GM19193 (cell line): ENCODE results near the gene UFC1.

Experiments
- POLR2A ChIP-seq: IDR thresholded peaks from 4 replicates; pipeline ENCODE4 v1.6.1; 2011; ENCODE audit not compliant: insufficient read depth, insufficient read length; ENCODE audit errors: extremely low read depth

UFC1 gene

DNA sequence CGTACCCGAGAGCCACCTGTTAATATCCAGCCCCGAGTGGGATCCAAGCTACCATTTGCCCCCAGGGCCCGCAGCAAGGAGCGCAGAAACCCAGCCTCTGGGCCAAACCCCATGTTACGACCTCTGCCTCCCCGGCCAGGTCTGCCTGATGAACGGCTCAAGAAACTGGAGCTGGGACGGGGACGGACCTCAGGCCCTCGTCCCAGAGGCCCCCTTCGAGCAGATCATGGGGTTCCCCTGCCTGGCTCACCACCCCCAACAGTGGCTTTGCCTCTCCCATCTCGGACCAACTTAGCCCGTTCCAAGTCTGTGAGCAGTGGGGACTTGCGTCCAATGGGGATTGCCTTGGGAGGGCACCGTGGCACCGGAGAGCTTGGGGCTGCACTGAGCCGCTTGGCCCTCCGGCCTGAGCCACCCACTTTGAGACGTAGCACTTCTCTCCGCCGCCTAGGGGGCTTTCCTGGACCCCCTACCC, 6.9 kb downstream of the UFC1 start:
- no peak for TF ChIP-seq POLR2A

- no peak for TF ChIP-seq POLR2A
These were observed 7.9 kb downstream of the UFC1 start for GRCh38 chr1:161161652-161162051.

- no peak for TF ChIP-seq POLR2A
These were observed 8.3 kb downstream of the UFC1 start for GRCh38 chr1:161162052-161162451.

DNA sequence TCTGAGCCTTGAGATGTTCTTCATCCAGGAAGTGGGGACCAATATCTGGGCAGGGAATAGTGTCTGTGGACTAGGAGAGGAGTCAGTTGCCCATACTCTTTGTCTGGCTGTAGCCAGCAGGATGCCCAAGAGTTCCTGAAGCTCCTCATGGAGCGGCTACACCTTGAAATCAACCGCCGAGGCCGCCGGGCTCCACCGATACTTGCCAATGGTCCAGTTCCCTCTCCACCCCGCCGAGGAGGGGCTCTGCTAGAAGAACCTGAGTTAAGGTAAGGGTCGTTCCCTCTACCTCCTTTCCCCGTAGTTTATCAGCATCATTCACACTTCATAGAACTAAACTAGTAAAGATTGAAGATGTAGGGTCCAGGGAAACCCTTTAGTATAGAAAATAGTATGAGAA, 9.0 kb downstream of the UFC1 start:
- TF ChIP-seq POLR2A: no peak

- no peak for TF ChIP-seq POLR2A
These were observed 10.0 kb downstream of the UFC1 start for GRCh38 chr1:161163793-161164192.

GRCh38 chr1:161164901-161165610, 11.3 kb downstream of the UFC1 start:
- TF ChIP-seq POLR2A: no peak

- TF ChIP-seq POLR2A: peak; percentile 80
These were observed 12.2 kb downstream of the UFC1 start, which contains the start of gene PPOX for GRCh38 chr1:161165742-161166668. Gene PPOX (plus strand): TSS chr1:161166426. CDS start chr1:161166848, 422 bp downstream.

- TF ChIP-seq POLR2A: no peak
These were observed 13.1 kb downstream of the UFC1 start for GRCh38 chr1:161166669-161167548.

DNA sequence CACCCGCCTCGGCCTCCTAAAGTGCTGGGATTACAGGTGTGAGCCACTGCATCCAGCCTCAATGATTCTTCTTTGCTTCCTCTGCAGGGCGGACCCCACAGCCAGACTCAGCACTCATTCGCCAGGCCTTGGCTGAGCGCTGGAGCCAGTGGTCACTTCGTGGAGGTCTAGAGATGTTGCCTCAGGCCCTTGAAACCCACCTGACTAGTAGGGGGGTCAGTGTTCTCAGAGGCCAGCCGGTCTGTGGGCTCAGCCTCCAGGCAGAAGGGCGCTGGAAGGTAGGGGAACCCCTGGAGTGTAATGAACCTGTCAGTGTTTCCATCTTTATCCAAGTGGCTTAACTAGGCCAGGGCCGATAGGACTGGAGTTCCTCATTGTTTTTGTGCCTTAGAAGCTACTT, 15.1 kb downstream of the UFC1 start:
- TF ChIP-seq POLR2A: no peak

DNA sequence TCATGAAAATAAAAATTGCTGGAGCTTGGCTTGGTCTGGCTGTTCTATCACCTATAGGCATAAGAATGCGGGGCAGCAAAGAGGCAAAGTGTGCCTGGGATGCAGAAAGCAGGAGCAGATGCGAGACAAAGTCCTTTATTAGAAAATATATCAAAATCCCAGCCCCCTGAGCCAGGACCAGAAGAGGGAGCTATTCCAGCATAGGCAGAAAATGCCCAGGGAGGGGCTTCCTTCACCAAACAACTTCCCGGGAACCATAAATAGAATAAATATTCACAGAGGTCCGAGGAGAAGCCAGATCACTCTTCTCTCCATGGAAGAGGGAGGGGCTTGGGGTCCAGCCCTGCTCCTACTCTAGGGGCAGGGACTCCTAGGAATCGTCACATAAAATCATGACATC, 17.4 kb downstream of the UFC1 start:
- no peak for TF ChIP-seq POLR2A

- TF ChIP-seq POLR2A: no peak
These were observed 17.9 kb downstream of the UFC1 start for GRCh38 chr1:161171696-161172095.

DNA sequence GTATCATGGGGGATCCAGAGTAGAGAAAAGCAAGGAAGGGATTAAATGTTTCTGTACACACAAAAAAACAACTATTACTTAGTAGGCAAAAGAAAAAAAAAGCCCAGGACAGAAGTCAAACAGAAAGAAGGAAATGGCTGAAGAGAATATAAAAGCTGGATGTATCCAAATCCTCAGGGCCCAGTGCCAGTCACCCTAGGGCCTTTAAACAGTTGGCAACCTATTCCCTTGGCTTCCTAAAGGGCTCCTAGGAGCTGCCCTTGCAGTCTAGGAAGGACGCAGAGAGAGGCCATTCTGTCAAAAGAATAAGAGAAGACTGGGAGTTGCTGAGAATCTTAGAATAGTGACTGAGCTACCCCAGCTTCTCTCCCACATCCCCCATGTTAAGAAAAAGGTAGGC, 18.6 kb downstream of the UFC1 start:
- no peak for TF ChIP-seq POLR2A

GRCh38 chr1:161172776-161173376, 19.1 kb downstream of the UFC1 start:
- no peak for TF ChIP-seq POLR2A

DNA sequence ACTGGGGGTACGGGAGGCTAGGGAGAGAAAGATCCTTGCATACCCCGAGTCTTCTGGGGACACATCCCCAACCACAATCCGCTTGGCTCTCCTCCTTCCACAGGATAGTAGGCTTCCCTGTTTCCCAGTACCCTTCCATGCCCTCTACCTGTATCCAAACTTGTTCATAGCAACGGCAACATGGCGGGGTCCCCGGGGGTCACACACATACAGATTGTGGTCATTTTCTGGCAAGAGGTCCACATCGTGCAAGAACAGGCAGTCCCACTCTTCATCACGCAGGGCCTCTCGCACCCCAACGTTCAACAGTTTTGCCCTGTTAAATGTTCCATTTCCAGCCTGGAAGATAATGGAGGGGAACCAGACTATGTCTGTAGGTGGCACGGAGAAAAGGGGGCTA, 19.9 kb downstream of the UFC1 start:
- no peak for TF ChIP-seq POLR2A
